Measurements from ENCODE around the gene ST8SIA2.

The ST8SIA2 gene

DNA sequence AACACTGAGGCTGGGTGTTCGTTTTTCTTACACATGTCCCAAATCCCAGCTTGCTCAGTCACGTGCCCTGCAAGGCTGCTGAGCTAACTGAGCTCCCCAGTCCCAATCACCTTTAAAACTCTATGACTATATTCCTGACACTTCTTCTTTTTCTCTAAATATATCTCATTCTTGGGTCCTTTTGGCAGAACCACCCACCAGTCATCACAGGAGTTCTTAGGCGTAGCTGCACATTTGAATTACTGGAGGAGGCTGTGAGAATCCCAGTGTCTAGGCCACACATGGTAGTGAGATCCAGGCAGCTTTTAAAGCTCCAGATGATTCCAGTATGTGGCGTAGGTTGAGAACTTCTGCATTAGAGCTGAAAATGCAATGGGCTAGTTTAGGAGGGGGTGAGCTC is 66.3 kb downstream of the ST8SIA2 start:
- H3K4ac ChIP-seq (ENCODE audit: low read depth, low read length) = no peak overlapping the region
- H2AK5ac ChIP-seq (ENCODE audit: low read length) = no peak overlapping the region
- H2BK5ac ChIP-seq (ENCODE audit: low read depth, low read length, poor library complexity) = no peak overlapping the region
- H4K8ac ChIP-seq (ENCODE audit: low read depth, low read length) = no peak overlapping the region
- H4K12ac ChIP-seq (ENCODE audit: low read depth, low read length) = no peak overlapping the region
- DNase-seq = no peak
- no peaks in the 10 kb centered on the region for H3K79me2 ChIP-seq (ENCODE audit: control insufficient read depth, insufficient read depth, low read length, poor library complexity)
- no peak overlapping the region for H3K14ac ChIP-seq (ENCODE audit: low read length)
- no peak overlapping the region for H2AFZ ChIP-seq (ENCODE audit: insufficient read depth, low read length, poor library complexity)
- H3K4me1 ChIP-seq (ENCODE audit: control insufficient read depth in 1 of 2, insufficient read depth in 2 of 2, low read length in 2 of 2) = peaks cover 2 to 5% of the 10 kb centered on the region in 2 experiments
- H3K9me3 ChIP-seq (ENCODE audit: insufficient read depth, low read depth, low read length) = no peaks in the 10 kb centered on the region
- no peak overlapping the region for H4K91ac ChIP-seq (ENCODE audit: low read depth, low read length)
- H3K79me1 ChIP-seq (ENCODE audit: low read length) = no peaks in the 10 kb centered on the region
- WGBS (ENCODE audit: extremely low coverage, insufficient coverage, insufficient read length) = no CpG with 5 or more reads among the region's 4 CpGs
- no peak overlapping the region for H3K9ac ChIP-seq (ENCODE audit: low read length)
- H3K4me3 ChIP-seq (ENCODE audit: low read depth, low read length) = no peak overlapping the region
- H2BK12ac ChIP-seq (ENCODE audit: low read length) = no peak overlapping the region
- H3K23ac ChIP-seq (ENCODE audit: low read length) = no peak overlapping the region
- H3K27me3 ChIP-seq (ENCODE audit: insufficient read depth, low read length) = no peaks in the 10 kb centered on the region
- no peaks in the 10 kb centered on the region for H3K36me3 ChIP-seq (ENCODE audit: control insufficient read depth in 1 of 2, insufficient read depth in 2 of 2, low read length in 2 of 2)
- H2BK120ac ChIP-seq (ENCODE audit: insufficient read depth, low read length, poor library complexity) = no peak overlapping the region
- H3K18ac ChIP-seq (ENCODE audit: low read length) = no peak overlapping the region
- H3K4me2 ChIP-seq (ENCODE audit: low read length) = no peak overlapping the region
- H3K27ac ChIP-seq (ENCODE audit: low read depth, low read length) = no peak overlapping the region

DNA sequence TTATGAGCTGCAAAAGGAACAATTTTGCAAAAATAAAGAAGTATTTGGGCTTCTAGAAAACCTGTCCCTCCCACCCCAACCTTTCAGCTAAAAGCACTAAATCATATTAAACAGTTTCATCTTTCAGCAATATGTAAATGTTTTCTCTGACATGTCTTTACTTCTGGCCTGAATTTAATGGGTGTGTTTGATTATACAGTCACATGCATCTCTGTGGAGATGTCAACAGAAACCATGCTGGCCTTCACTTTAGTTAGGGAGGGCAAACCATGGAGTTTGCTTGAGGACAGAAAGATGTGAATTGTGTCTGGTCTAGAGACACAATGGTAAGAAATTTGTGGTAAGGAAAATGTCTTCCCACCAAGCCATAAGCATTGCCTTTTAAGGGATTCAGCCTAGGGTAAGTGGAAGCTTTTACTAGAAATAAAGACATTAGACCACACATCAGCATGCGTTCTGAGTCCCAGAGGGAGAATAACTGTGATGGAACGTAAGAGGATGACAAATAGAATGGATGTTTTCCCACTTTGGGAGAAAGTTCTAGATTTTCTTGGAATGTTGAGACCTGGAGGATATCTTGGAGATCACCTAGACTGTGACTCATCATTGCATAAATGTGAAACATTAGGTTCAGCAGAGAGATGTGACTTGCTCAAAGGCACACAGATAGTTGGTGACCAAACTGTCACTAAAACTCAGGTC is 68.9 kb downstream of the ST8SIA2 start:
- peak; percentile 19 to 80 for DNase-seq
- no peak overlapping the region for H3K4ac ChIP-seq (ENCODE audit: low read depth, low read length)
- no peaks in the 10 kb centered on the region for H3K36me3 ChIP-seq (ENCODE audit: control insufficient read depth in 1 of 2, insufficient read depth in 2 of 2, low read length in 2 of 2)
- H2AFZ ChIP-seq (ENCODE audit: insufficient read depth, low read length, poor library complexity) = no peak overlapping the region
- no peak overlapping the region for H2AK5ac ChIP-seq (ENCODE audit: low read length)
- H3K14ac ChIP-seq (ENCODE audit: low read length) = no peak overlapping the region
- H3K4me2 ChIP-seq (ENCODE audit: low read length) = no peak overlapping the region
- H3K79me2 ChIP-seq (ENCODE audit: control insufficient read depth, insufficient read depth, low read length, poor library complexity) = no peaks in the 10 kb centered on the region
- H3K4me1 ChIP-seq (ENCODE audit: control insufficient read depth in 1 of 2, insufficient read depth in 2 of 2, low read length in 2 of 2) = peaks cover 2 to 5% of the 10 kb centered on the region in 2 experiments
- H3K27me3 ChIP-seq (ENCODE audit: insufficient read depth, low read length) = no peaks in the 10 kb centered on the region
- no peak overlapping the region for H3K23ac ChIP-seq (ENCODE audit: low read length)
- no peaks in the 10 kb centered on the region for H3K9me3 ChIP-seq (ENCODE audit: insufficient read depth, low read depth, low read length)
- no peak overlapping the region for H2BK12ac ChIP-seq (ENCODE audit: low read length)
- H3K79me1 ChIP-seq (ENCODE audit: low read length) = no peaks in the 10 kb centered on the region
- no peak overlapping the region for H2BK120ac ChIP-seq (ENCODE audit: insufficient read depth, low read length, poor library complexity)
- H4K91ac ChIP-seq (ENCODE audit: low read depth, low read length) = no peak overlapping the region
- no peak overlapping the region for H3K18ac ChIP-seq (ENCODE audit: low read length)
- H3K27ac ChIP-seq (ENCODE audit: low read depth, low read length) = no peak overlapping the region
- H4K12ac ChIP-seq (ENCODE audit: low read depth, low read length) = no peak overlapping the region
- H4K8ac ChIP-seq (ENCODE audit: low read depth, low read length) = no peak overlapping the region
- H2BK5ac ChIP-seq (ENCODE audit: low read depth, low read length, poor library complexity) = no peak overlapping the region
- WGBS (ENCODE audit: extremely low coverage, insufficient coverage, insufficient read length) = no CpG with 5 or more reads among the region's 2 CpGs
- H3K4me3 ChIP-seq (ENCODE audit: low read depth, low read length) = no peak overlapping the region
- no peak overlapping the region for H3K9ac ChIP-seq (ENCODE audit: low read length)

DNA sequence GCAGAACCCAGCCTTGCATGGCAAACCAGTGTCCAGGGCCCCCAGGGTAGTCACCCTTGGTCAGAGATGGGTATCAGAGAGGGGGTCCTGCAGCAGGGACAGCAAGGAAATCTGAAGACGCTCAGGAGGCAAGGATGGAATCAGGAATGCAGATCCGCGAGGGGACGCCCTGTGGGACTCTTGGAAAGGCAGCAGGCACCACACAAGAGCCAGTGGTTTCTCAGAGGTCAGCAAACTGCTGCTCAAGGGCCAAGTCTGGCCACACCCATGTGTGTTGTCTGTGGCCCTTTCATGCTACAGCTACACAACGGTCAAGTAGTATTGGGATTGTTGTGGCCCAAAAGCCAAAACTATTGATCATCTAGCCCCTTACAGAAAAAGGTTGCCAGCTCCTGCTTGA is 69.7 kb downstream of the ST8SIA2 start:
- H2BK120ac ChIP-seq (ENCODE audit: insufficient read depth, low read length, poor library complexity) = no peak overlapping the region
- peaks cover 2 to 5% of the 10 kb centered on the region in 2 experiments for H3K4me1 ChIP-seq (ENCODE audit: control insufficient read depth in 1 of 2, insufficient read depth in 2 of 2, low read length in 2 of 2)
- WGBS (ENCODE audit: extremely low coverage, insufficient coverage, insufficient read length) = no CpG with 5 or more reads among the region's 5 CpGs
- no peak overlapping the region for H3K4me3 ChIP-seq (ENCODE audit: low read depth, low read length)
- no peak overlapping the region for H4K91ac ChIP-seq (ENCODE audit: low read depth, low read length)
- no peak overlapping the region for H3K23ac ChIP-seq (ENCODE audit: low read length)
- peak in 1 of 2 donors; percentile 12 for DNase-seq
- H2AK5ac ChIP-seq (ENCODE audit: low read length) = no peak overlapping the region
- no peak overlapping the region for H2AFZ ChIP-seq (ENCODE audit: insufficient read depth, low read length, poor library complexity)
- no peaks in the 10 kb centered on the region for H3K27me3 ChIP-seq (ENCODE audit: insufficient read depth, low read length)
- no peak overlapping the region for H3K14ac ChIP-seq (ENCODE audit: low read length)
- H4K12ac ChIP-seq (ENCODE audit: low read depth, low read length) = no peak overlapping the region
- no peak overlapping the region for H3K9ac ChIP-seq (ENCODE audit: low read length)
- H2BK12ac ChIP-seq (ENCODE audit: low read length) = no peak overlapping the region
- no peaks in the 10 kb centered on the region for H3K79me1 ChIP-seq (ENCODE audit: low read length)
- H3K9me3 ChIP-seq (ENCODE audit: insufficient read depth, low read depth, low read length) = no peaks in the 10 kb centered on the region
- no peak overlapping the region for H3K4me2 ChIP-seq (ENCODE audit: low read length)
- H4K8ac ChIP-seq (ENCODE audit: low read depth, low read length) = no peak overlapping the region
- H3K4ac ChIP-seq (ENCODE audit: low read depth, low read length) = no peak overlapping the region
- no peak overlapping the region for H3K27ac ChIP-seq (ENCODE audit: low read depth, low read length)
- H3K36me3 ChIP-seq (ENCODE audit: control insufficient read depth in 1 of 2, insufficient read depth in 2 of 2, low read length in 2 of 2) = no peaks in the 10 kb centered on the region
- no peak overlapping the region for H3K18ac ChIP-seq (ENCODE audit: low read length)
- H2BK5ac ChIP-seq (ENCODE audit: low read depth, low read length, poor library complexity) = no peak overlapping the region
- H3K79me2 ChIP-seq (ENCODE audit: control insufficient read depth, insufficient read depth, low read length, poor library complexity) = no peaks in the 10 kb centered on the region

DNA sequence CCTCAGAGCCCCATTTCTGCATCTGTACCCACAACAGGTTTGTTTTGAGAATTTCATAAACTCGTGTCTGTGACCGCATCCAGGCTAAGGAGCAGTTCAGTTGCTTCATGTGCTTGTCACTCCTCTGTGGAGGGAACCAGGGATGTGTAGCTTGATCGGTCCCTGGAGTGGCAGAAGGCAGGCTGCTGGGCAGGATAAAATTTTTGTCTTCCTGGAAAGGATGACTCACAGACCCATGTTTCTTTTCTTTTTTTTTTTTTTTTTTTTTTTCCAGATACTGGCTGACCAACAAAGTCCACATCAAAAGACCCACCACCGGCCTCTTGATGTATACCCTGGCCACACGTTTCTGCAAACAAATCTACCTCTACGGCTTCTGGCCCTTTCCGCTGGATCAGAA is 70.1 kb downstream of the ST8SIA2 start:
- Histone ChIP-seq H3K27me3 (ENCODE audit: insufficient read depth, low read length) (no peaks in the 10 kb centered on the region), H3K9ac (ENCODE audit: low read length) (no peak overlapping the region), H3K4ac (ENCODE audit: low read depth, low read length) (no peak overlapping the region), H3K36me3 (ENCODE audit: control insufficient read depth in 1 of 2, insufficient read depth in 2 of 2, low read length in 2 of 2) (no peaks in the 10 kb centered on the region), H3K18ac (ENCODE audit: low read length) (no peak overlapping the region), H4K91ac (ENCODE audit: low read depth, low read length) (no peak overlapping the region), H3K4me1 (ENCODE audit: control insufficient read depth in 1 of 2, insufficient read depth in 2 of 2, low read length in 2 of 2) (peaks cover 2 to 5% of the 10 kb centered on the region in 2 experiments), H2AFZ (ENCODE audit: insufficient read depth, low read length, poor library complexity) (no peak overlapping the region), H4K8ac (ENCODE audit: low read depth, low read length) (no peak overlapping the region), H3K27ac (ENCODE audit: low read depth, low read length) (no peak overlapping the region), H3K4me2 (ENCODE audit: low read length) (no peak overlapping the region), H3K14ac (ENCODE audit: low read length) (no peak overlapping the region), H2BK12ac (ENCODE audit: low read length) (no peak overlapping the region), H2AK5ac (ENCODE audit: low read length) (no peak overlapping the region), H2BK5ac (ENCODE audit: low read depth, low read length, poor library complexity) (no peak overlapping the region), H2BK120ac (ENCODE audit: insufficient read depth, low read length, poor library complexity) (no peak overlapping the region), H3K79me2 (ENCODE audit: control insufficient read depth, insufficient read depth, low read length, poor library complexity) (no peaks in the 10 kb centered on the region), H3K23ac (ENCODE audit: low read length) (no peak overlapping the region), H3K9me3 (ENCODE audit: insufficient read depth, low read depth, low read length) (no peaks in the 10 kb centered on the region), H3K4me3 (ENCODE audit: low read depth, low read length) (no peak overlapping the region), H3K79me1 (ENCODE audit: low read length) (no peaks in the 10 kb centered on the region), H4K12ac (ENCODE audit: low read depth, low read length) (no peak overlapping the region)
- WGBS (ENCODE audit: extremely low coverage, insufficient coverage, insufficient read length) = no CpG with 5 or more reads among the region's 7 CpGs
- peak; percentile 32 to 48 for DNase-seq
